GM19099 (cell line): ENCODE measurements around the gene MICU1.

Source experiments
- POLR2A ChIP-seq: IDR thresholded peaks from 3 replicates; pipeline ENCODE4 v1.6.1; 2011; ENCODE audit warnings: low read depth; ENCODE audit not compliant: insufficient read length; ENCODE audit errors: extremely low read depth

The MICU1 gene

GRCh38 chr10:72340510-72341261 lies 285.2 kb downstream of the MICU1 start:
- no peak for TF ChIP-seq POLR2A

- no peak for TF ChIP-seq POLR2A
Observed at GRCh38 chr10:72338180-72338579, 287.7 kb downstream of the MICU1 start.

DNA sequence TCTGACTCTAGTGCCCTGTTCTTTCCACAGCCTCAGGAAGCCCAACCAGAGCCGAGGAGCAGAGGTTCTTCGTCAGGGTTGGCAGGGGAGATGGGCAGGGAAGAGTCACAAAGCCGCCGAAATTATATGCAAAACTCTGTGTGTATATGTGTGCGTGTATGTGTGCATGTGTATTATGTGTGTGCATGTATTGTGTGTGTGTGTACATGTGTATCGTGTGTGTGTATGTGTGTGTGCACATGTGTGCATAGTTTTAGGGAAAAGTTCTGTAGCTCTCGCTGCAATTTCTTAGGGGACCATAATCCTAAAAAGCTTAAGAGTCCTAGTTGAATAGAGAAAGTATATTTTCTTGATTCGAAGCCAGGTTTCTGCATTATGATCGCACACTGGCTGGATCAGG lies 288.2 kb downstream of the MICU1 start:
- no peak for TF ChIP-seq POLR2A

- no peak for TF ChIP-seq POLR2A
Observed at GRCh38 chr10:72337039-72337629, 288.7 kb downstream of the MICU1 start.

- no peak for TF ChIP-seq POLR2A
Observed at GRCh38 chr10:72336259-72337038, 289.4 kb downstream of the MICU1 start.

DNA sequence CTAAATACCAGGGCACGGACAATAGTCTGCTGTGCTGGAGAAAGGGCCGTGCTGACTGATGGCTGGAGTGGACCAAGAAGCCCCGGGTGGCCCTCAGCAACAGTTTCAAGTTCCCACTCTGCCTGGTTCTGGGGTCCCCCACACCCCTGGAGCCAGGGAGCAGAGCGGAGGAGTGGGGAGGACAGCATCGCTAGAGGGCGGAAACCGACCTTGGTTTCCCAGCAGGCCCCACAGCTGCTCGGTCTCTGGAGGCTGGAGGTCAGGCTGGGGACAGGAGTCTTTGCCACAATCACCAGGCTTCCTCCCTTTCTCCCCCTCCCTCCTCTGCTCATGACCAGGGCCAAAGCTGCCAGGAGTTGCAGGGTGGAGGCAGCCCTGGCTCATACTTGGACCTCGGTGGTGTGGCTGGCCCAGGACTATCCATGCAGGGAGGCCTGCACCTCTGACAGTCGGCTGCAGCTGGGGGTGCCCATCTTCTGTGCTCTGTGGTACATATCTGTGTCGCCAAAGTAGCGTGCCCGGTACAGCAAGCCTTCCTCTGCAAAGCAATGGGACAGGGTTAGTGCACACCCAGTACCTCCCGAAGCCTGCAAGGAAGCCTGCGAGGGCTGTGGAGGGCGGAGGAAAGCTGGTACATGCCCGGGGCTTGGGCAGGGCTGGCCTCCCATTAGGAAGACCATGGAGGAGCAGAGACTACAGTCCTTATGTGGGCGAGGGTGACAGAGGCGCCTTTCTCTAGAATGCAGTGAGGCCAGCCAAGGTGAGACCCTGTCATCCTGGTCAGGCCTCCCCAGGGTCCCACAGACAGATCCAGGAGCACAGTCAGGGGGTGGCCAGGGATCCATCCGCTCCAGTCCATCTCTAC lies 290.3 kb downstream of the MICU1 start:
- no peak for TF ChIP-seq POLR2A

DNA sequence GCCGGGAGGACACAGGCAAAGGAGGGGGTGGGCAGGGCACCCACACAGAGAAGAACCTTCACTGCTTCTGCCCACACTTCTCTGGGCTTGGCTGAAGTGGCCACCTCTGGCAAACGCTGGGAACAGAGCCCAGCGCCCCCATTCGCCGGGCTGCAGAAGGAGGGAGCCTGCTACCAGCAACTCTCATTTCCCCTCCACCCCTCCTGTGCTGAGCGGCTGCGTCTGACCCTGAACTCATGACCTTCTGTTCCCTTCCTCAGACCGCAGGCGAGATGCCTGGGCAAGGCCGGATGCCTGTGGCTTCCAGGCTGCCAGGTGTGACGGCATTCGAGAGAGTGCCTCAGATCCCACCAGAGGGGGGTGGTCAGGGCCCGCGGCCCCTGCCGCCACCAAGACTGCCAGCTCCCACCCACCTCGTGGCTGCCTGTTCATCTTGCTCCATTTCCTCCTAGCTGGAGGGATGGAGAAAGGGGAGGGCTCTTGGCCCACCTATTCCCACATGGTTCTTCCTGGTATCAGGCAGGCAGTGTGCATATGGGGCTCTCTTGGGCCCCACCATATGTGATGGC lies 291.0 kb downstream of the MICU1 start:
- peak; percentile 37 for TF ChIP-seq POLR2A

- no peak for TF ChIP-seq POLR2A
Observed at GRCh38 chr10:72334196-72334824, 291.6 kb downstream of the MICU1 start.

DNA sequence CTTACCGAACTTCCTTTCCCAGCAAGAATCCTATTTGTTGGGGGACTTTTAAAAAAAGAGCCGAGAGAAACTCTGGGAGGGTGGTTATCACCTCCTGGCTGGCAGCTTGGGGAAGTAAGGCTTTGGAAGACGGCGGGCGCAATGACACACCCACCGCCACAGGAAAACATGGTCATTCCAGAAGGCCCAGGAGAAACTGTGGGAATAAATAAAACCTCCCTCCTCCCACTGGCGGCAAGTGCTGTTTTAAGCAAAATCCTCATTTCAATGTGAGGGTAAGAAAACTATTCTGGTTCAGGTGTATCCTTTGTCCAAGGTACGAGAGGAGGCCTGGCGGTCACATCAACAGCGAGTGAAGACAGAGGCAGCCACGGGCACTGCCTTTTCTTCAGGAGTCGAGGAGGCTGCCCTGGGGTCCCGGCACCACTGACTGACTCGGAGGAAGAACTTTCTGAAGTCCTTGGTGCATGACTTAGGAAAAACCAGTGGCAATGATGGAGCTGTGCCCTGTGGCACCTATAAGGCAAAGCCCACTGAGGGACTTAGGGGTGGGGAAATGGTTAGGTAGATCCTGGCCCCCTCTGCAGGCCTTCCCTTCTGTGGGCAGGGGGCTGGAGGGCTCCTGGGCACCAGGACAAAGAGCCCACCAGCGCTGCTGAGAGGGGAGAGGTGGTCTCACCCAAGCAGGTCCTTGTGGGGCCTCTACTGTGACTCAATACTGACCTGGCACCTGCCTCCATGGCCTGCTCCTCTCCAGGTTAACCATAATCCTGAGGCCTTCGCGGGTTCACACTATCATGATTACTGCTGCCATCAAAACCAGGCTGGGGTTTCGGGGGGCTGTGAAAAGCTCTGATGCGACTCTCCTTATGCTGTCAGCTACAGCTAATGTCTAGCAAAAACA lies 292.5 kb downstream of the MICU1 start:
- no peak for TF ChIP-seq POLR2A

DNA sequence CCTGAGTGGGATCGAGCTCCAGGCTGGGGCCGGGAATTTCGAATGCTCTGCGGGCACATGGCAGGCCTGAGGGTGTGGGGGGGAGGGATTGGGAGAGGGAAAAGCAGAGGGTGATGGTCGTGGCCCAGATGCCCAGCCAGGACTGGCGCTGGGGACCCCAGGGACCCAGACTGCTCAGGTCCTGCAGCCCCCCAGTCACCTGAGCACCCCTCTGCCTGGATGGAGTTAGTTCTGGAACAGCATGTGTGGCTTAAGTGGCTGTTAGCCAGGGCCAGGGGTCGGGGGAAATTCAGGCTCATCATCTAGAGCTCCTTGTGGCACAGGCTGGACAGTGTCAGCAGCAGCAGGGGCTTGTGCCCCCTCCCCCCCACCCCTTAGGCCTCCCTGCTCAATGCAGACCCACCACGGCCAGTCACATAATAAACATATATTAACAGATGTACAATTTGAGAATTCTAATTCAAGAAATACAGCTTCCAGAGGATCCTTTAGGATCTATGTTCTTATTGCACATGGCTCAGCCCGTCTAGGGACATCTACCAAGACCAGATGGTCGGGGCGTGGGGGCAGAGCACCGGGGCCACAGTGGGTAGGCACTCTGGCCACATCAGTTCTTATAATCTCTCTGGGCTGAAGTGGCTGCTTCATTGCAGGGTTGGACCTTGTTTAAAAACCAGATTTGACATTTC lies 293.3 kb downstream of the MICU1 start:
- TF ChIP-seq POLR2A = no peak

DNA sequence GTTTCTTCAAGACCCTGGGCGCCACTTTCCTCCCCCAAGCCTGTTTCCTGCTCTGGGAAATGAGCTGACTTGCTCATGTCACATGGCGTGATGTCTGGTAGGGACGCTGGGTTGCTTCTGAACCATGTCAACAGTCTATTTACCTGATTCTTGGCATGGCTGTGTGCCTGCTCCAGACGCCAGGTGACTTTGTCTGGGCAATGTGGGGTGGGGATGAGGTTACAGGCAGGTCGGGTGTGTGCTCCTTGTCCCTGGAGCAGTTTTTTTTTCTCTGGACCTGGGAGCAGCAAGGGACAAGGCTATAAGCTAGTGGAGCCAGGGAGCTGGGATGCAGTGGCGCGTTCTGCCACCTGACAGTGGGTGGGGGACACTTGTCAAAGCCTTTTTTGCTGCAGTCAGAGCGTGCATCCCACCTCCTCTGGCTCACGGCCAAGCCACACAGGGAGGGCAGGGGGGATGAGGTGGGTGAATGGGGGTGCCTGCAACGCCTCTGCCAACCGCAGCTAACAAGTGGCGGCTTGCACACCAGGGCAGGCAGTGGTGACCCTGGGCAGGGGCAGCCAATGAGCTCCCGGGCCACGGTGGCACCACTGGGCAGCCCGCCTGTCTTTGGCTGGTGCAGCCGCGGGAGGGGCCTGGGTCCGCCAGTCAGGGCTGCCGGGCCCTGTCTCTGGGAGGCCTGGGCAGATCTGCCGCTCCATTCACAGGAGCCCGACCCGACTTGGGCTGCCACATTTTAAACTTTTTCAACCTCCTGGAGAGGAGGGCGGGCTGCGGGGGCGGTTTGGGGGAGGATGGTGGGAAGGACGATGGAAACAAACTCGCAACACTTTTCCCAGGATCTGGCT lies 294.1 kb downstream of the MICU1 start:
- peak; percentile 42 for TF ChIP-seq POLR2A

GRCh38 chr10:72330069-72330426 lies 295.8 kb downstream of the MICU1 start:
- no peak for TF ChIP-seq POLR2A
